Stimulated activated CD8-positive, alpha-beta memory T cell treated with anti-CD3 and anti-CD28 coated beads, Interleukin-12 subunit alpha, Interleukin-12 subunit beta, amount 100 ng/mL, for 24 hours (primary cell): ENCODE measurements around the gene UBE2L6.
A peak's percentile ranks its signal among the peaks of the same experiment; 100 is the strongest.
"Not testable (repeated sequence)": the region's sequence is repeated elsewhere in the genome, so short reads cannot be mapped to it uniquely, and the experiment has no call there.

Source experiments
- DNase-seq: peaks from one replicate; pipeline ENCODE4 v3.0.0-alpha.2; 2020; ENCODE audit errors: extremely low read depth

The UBE2L6 gene

GRCh38 chr11:57566905-57567514 is 462 bp downstream of the UBE2L6 start:
- no peak for DNase-seq

GRCh38 chr11:57566005-57566904 is 1.2 kb downstream of the UBE2L6 start:
- DNase-seq: no peak

- DNase-seq: no peak
Observed at GRCh38 chr11:57562596-57562995, 4.9 kb downstream of the UBE2L6 start.

GRCh38 chr11:57560146-57560545 is 7.3 kb downstream of the UBE2L6 start:
- no peak for DNase-seq

GRCh38 chr11:57556041-57556440 is 11.4 kb downstream of the UBE2L6 start:
- no peak for DNase-seq

- no peak for DNase-seq
Observed at GRCh38 chr11:57555393-57555792, 12.1 kb downstream of the UBE2L6 start.

- DNase-seq: no peak
Observed at GRCh38 chr11:57552479-57552878, 15.0 kb downstream of the UBE2L6 start.

GRCh38 chr11:57551941-57552340 is 15.5 kb downstream of the UBE2L6 start:
- no peak for DNase-seq

GRCh38 chr11:57549983-57550382 is 17.5 kb downstream of the UBE2L6 start:
- DNase-seq: no peak

- DNase-seq: no peak
Observed at GRCh38 chr11:57547854-57548377, 19.6 kb downstream of the UBE2L6 start.

GRCh38 chr11:57546869-57547475 is 20.5 kb downstream of the UBE2L6 start:
- DNase-seq: no peak

GRCh38 chr11:57546451-57546850 is 21.0 kb downstream of the UBE2L6 start:
- no peak for DNase-seq

GRCh38 chr11:57545883-57546282 is 21.6 kb downstream of the UBE2L6 start:
- DNase-seq: no peak

- no peak for DNase-seq
Observed at GRCh38 chr11:57544566-57544965, 22.9 kb downstream of the UBE2L6 start.

GRCh38 chr11:57543593-57543992 is 23.9 kb downstream of the UBE2L6 start:
- DNase-seq: no peak

GRCh38 chr11:57542582-57542981 is 24.9 kb downstream of the UBE2L6 start:
- DNase-seq: no peak

GRCh38 chr11:57541169-57541568 is 26.3 kb downstream of the UBE2L6 start:
- DNase-seq: no peak

GRCh38 chr11:57539342-57539741 is 28.1 kb downstream of the UBE2L6 start:
- no peak for DNase-seq

- no peak for DNase-seq
Observed at GRCh38 chr11:57536947-57537619, 30.4 kb downstream of the UBE2L6 start, which contains the start of gene SMTNL1. Gene SMTNL1, plus strand, starts transcription at chr11:57537595. Its CDS starts 5,048 bp downstream, at chr11:57542643.

GRCh38 chr11:57534449-57534848 is 33.0 kb downstream of the UBE2L6 start:
- not testable (repeated sequence) for DNase-seq

GRCh38 chr11:57530596-57531507 is 36.6 kb downstream of the UBE2L6 start, which contains the start of gene TIMM10:
Gene TIMM10, minus strand, starts transcription at chr11:57530754. Its CDS starts 565 bp downstream, at chr11:57530189.
- DNase-seq: peak; percentile 84
